Ovary (tissue), 3 donors: ENCODE results near the gene CACNA1C.

Source experiments
- POLR2A ChIP-seq: fragments of 450-650 bp; IDR thresholded peaks from one replicate; pipeline ENCODE4 v1.6.1; 2017; ENCODE audit warnings: antibody characterized with exemption, mild to moderate bottlenecking, moderate library complexity
- TF ChIP-seq, protein P1 (sequence below), 3 donors: fragments of 450-650 bp in 2 of 3; fragments of 200-600 bp in 1 of 3; IDR thresholded peaks; one replicate each; pipeline versions ENCODE4 v1.5.1 to v1.8.0; 2016 to 2022; ENCODE audit warnings: antibody characterized with exemption in 3 of 3, mild to moderate bottlenecking in 1 of 3
- donor health status: DM: no; HTN: no; CAD: no.

DNA sequence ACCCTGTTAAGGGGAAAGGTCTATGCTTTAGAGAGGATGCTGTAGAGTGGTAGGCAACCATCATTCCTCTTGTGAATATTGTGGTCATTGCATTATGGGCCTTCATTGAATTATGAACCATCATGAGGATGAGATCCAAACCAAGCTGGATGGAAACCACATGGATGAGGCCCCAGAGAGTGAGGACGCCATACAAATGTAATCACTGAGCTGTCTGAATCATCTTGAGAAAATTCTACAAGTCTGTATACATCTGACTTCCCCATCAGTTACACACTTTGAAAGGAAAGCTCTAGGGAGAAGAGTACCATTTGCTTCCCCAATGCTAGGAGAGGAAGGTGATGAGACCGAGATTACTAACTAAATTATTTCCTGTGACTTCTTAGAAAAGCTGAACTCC, 172.9 kb downstream of the CACNA1C start:
- TF ChIP-seq POLR2A, result no peak
- TF ChIP-seq, protein P1, sequence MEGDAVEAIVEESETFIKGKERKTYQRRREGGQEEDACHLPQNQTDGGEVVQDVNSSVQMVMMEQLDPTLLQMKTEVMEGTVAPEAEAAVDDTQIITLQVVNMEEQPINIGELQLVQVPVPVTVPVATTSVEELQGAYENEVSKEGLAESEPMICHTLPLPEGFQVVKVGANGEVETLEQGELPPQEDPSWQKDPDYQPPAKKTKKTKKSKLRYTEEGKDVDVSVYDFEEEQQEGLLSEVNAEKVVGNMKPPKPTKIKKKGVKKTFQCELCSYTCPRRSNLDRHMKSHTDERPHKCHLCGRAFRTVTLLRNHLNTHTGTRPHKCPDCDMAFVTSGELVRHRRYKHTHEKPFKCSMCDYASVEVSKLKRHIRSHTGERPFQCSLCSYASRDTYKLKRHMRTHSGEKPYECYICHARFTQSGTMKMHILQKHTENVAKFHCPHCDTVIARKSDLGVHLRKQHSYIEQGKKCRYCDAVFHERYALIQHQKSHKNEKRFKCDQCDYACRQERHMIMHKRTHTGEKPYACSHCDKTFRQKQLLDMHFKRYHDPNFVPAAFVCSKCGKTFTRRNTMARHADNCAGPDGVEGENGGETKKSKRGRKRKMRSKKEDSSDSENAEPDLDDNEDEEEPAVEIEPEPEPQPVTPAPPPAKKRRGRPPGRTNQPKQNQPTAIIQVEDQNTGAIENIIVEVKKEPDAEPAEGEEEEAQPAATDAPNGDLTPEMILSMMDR (IDR thresholded peaks at IDR 0.05), result no peak
